Loucy (cell line): Measurements from ENCODE around the gene DNAJC11.

ENCODE experiments used
- H2AFZ ChIP-seq: fragments of 200-600 bp; sonication (generic); 2 replicates; pipeline ENCODE4 v1.6.0; 2016; ENCODE audit warnings: antibody characterized with exemption, mild to moderate bottlenecking, low read length, moderate library complexity
- H3F3A ChIP-seq: fragments of 200-600 bp; 2 replicates; pipeline ENCODE4 v1.6.0; 2016; ENCODE audit warnings: antibody characterized with exemption, low read depth, mild to moderate bottlenecking
- H3K27me3 ChIP-seq: fragments of 200-600 bp; sonication (generic); 2 replicates; pipeline ENCODE4 v1.6.1; 2014; ENCODE audit warnings: low read length, mild to moderate bottlenecking; ENCODE audit not compliant: insufficient read depth, poor library complexity, severe bottlenecking
- H3K36me3 ChIP-seq: fragments of 200-600 bp; sonication (generic); 2 replicates; pipeline ENCODE4 v1.6.1; 2016; ENCODE audit warnings: low read length; ENCODE audit not compliant: insufficient read depth
- H3K4me1 ChIP-seq: fragments of 200-600 bp; sonication (generic); 2 replicates; pipeline ENCODE4 v1.5.1; 2014; ENCODE audit warnings: low read length, mild to moderate bottlenecking; ENCODE audit not compliant: insufficient read depth, poor library complexity, severe bottlenecking
- H3K4me2 ChIP-seq: fragments of 200-600 bp; sonication (generic); 2 replicates; pipeline ENCODE4 v1.6.0; 2014; ENCODE audit warnings: antibody characterized with exemption, low read length, low read depth, mild to moderate bottlenecking; ENCODE audit not compliant: poor library complexity, severe bottlenecking
- H3K4me3 ChIP-seq: fragments of 200-600 bp; sonication (generic); 2 replicates; pipeline ENCODE4 v1.5.1; 2014; ENCODE audit warnings: low read length, mild to moderate bottlenecking, mixed read lengths; ENCODE audit not compliant: poor library complexity, severe bottlenecking
- H3K79me2 ChIP-seq: fragments of 200-600 bp; sonication (generic); 2 replicates; pipeline ENCODE4 v1.6.1; 2014; ENCODE audit warnings: low read length; ENCODE audit not compliant: insufficient read depth
- H3K9ac ChIP-seq: fragments of 200-600 bp; sonication (generic); 2 replicates; pipeline ENCODE4 v1.6.0; 2014; ENCODE audit warnings: mild to moderate bottlenecking, low read depth, low read length, moderate library complexity; ENCODE audit not compliant: poor library complexity, severe bottlenecking
- H3K9me2 ChIP-seq: fragments of 200-600 bp; sonication (generic); replicated peaks from 2 replicates; pipeline ENCODE4 v1.6.1; 2016; ENCODE audit warnings: low read depth, low read length, mixed read lengths
- H3K9me3 ChIP-seq: fragments of 200-600 bp; sonication (generic); 2 replicates; pipeline ENCODE4 v1.6.1; 2014; ENCODE audit warnings: mild to moderate bottlenecking, antibody characterized with exemption, low read length, low read depth; ENCODE audit not compliant: insufficient read depth
- H4K20me1 ChIP-seq: fragments of 200-600 bp; sonication (generic); 2 replicates; pipeline ENCODE4 v1.6.0; 2014; ENCODE audit warnings: antibody characterized with exemption, low read length, mild to moderate bottlenecking; ENCODE audit not compliant: insufficient read depth, poor library complexity, severe bottlenecking
- EZH2phosphoT487 ChIP-seq: fragments of 200-600 bp; IDR thresholded peaks from 2 replicates; pipeline ENCODE4 v1.6.1; 2018; ENCODE audit warnings: antibody characterized with exemption, mild to moderate bottlenecking, moderate library complexity, borderline replicate concordance
- TF ChIP-seq, protein P1 (sequence below): fragments of 200-600 bp; sonication (generic); conservative IDR thresholded peaks from 2 replicates; pipeline ENCODE4 v1.5.1; 2014; ENCODE audit warnings: mild to moderate bottlenecking, antibody characterized with exemption, low read length

DNAJC11 gene

GRCh38 chr1:6585841-6586240, 115.8 kb downstream of the DNAJC11 start:
- Histone ChIP-seq H2AFZ (no peak overlapping the region), H4K20me1 (peaks cover 15% of the 10 kb centered on the region), H3K79me2 (peaks cover 16% of the 10 kb centered on the region), H3K27me3 (no peaks in the 10 kb centered on the region), H3K9me2 (no peaks in the 10 kb centered on the region), H3F3A (no peaks in the 10 kb centered on the region), H3K4me1 (peaks cover 15% of the 10 kb centered on the region), H3K4me3 (no peak overlapping the region), H3K36me3 (peaks cover 20% of the 10 kb centered on the region; the same call in 1 of the 2 replicates), H3K9ac (no peak overlapping the region), H3K4me2 (no peak overlapping the region), H3K9me3 (no peaks in the 10 kb centered on the region)
- no peak for TF ChIP-seq EZH2phosphoT487
- TF ChIP-seq, protein P1, sequence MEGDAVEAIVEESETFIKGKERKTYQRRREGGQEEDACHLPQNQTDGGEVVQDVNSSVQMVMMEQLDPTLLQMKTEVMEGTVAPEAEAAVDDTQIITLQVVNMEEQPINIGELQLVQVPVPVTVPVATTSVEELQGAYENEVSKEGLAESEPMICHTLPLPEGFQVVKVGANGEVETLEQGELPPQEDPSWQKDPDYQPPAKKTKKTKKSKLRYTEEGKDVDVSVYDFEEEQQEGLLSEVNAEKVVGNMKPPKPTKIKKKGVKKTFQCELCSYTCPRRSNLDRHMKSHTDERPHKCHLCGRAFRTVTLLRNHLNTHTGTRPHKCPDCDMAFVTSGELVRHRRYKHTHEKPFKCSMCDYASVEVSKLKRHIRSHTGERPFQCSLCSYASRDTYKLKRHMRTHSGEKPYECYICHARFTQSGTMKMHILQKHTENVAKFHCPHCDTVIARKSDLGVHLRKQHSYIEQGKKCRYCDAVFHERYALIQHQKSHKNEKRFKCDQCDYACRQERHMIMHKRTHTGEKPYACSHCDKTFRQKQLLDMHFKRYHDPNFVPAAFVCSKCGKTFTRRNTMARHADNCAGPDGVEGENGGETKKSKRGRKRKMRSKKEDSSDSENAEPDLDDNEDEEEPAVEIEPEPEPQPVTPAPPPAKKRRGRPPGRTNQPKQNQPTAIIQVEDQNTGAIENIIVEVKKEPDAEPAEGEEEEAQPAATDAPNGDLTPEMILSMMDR: no peak

DNA sequence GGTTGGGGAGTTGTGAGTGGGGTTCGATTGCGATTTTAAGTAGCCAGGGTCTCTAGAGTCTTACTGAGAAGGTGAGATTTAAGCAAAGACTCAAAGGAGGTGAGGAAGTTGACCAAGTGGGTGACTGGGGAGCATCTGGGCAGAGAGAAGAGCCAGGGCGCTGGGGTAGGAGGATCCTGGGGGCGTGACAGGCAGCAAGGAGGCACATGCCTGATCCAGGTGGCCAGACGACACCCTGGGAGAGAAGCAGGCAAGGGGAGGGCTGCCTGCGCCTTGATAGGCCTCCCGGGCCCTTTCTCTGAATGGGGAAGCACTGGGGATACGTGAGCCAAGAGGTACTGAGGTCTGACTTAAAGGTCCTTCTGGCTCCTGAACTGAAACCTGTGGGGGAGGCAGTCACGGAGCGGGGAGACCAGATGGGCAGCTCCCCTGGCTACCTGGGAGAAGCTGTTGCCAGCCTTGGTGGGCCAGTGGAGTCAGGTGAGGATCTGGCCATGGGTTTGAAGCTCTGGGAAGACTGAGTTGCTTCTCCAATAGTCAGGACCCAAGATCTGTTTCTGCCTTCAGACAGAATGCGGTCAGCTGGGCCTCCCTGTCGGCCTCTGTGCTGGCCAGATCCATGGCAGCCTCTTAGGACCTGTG, 116.4 kb downstream of the DNAJC11 start:
- no peak for TF ChIP-seq EZH2phosphoT487
- TF ChIP-seq, protein P1: no peak
- H3K79me2 ChIP-seq: peaks cover 23% of the 10 kb centered on the region

More for the DNA sequence above, 116.4 kb downstream of the DNAJC11 start:
- no peak overlapping the region for H3K4me2 ChIP-seq
- no peak overlapping the region for H3K4me3 ChIP-seq
- no peaks in the 10 kb centered on the region for H3F3A ChIP-seq
- peaks cover 17% of the 10 kb centered on the region for H3K4me1 ChIP-seq
- no peaks in the 10 kb centered on the region for H3K9me3 ChIP-seq
- peaks cover 19% of the 10 kb centered on the region; the same call in 1 of the 2 replicates for H3K36me3 ChIP-seq
- H3K9me2 ChIP-seq: no peaks in the 10 kb centered on the region
- H2AFZ ChIP-seq: no peak overlapping the region
- H3K9ac ChIP-seq: no peak overlapping the region
- H3K27me3 ChIP-seq: no peaks in the 10 kb centered on the region
- H4K20me1 ChIP-seq: peaks cover 20% of the 10 kb centered on the region
